Stimulated activated CD4-positive, alpha-beta T cell treated with anti-CD3 and anti-CD28 coated beads, Interleukin-15, amount 100 ng/mL, for 48 hours (primary cell): ENCODE data around the gene ZNRF1.

Source experiments
- DNase-seq, 2 donors: peaks; one replicate each; pipeline ENCODE4 v3.0.0-alpha.2; 2020; ENCODE audit warnings: low read depth in 2 of 2

The ZNRF1 gene

DNA sequence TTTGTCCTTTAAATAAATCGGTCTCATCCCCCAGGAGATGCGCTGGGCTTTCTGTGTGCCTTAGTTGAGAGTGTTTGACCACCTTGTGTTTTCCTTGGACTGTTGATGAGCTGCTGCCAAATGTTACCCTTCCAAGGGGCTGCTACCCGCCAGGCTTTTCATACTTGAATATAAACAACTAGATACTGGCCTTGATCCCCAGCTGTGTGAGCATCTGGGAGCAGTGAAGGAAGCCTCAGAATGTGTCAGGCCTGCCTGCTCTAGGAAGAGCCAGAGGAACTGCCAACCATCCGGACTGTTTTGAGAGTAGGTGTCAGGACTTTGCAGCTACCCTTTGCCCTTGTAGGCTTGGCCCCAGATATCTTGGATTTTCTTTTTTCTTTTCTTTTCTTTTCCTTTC is 60.0 kb downstream of the ZNRF1 start:
- no peak for DNase-seq

DNA sequence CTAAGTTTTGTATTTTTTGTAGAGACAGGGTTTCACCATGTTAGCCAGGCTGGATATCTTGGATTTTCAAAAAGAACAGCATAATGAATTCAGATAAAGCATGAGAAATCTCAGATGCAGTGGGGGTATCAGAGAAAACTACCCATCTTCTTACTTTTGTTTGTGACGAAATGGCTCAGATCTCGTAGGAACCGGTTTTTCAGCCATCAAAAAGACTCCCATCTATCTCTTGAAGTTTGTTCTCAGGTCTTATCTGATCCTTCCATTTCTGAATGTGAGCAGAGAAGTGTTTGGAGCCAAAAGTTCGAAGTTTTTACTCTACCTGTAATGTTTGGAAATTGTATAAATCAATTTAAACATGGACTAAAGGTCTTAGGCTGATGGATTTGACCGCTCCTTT is 60.6 kb downstream of the ZNRF1 start:
- DNase-seq: no peak

DNA sequence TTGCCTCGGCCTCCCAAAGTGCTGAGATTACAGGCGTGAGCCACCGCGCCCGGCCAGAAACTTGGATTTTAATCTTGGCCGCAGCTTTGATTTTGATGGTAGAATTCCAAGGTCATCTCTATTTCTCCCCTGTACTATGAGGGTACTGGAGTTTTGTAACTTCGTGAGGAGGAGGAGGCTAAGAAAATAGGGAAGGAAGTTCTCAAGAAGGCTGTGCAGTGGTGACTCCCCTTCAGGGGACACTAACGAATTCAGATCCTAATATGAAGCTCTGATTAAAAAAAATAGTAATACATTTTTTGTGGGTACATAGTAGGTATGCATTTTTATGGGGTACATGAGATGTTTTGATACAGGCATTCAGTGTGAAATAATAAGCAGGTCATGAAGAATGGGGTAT is 61.9 kb downstream of the ZNRF1 start:
- DNase-seq: no peak

DNA sequence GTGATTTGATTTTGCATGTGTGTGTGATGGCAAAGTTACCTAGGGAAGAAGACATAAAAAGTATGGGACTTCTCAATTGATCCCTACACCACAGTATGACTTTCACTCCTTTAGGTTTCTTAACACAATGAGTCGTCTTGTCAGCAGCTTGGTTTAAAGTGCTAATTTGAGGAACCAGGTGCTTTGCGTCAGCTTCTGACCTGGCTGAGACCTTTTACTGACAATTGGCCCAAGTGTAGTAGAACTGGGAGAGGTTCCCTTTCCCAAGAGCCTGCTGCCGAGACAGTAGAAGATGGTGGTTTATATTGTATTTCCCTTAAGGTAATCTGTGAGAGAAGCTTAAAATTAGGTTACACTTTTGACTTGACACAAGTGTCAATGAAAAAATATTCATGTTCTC is 62.8 kb downstream of the ZNRF1 start:
- DNase-seq: no peak

DNA sequence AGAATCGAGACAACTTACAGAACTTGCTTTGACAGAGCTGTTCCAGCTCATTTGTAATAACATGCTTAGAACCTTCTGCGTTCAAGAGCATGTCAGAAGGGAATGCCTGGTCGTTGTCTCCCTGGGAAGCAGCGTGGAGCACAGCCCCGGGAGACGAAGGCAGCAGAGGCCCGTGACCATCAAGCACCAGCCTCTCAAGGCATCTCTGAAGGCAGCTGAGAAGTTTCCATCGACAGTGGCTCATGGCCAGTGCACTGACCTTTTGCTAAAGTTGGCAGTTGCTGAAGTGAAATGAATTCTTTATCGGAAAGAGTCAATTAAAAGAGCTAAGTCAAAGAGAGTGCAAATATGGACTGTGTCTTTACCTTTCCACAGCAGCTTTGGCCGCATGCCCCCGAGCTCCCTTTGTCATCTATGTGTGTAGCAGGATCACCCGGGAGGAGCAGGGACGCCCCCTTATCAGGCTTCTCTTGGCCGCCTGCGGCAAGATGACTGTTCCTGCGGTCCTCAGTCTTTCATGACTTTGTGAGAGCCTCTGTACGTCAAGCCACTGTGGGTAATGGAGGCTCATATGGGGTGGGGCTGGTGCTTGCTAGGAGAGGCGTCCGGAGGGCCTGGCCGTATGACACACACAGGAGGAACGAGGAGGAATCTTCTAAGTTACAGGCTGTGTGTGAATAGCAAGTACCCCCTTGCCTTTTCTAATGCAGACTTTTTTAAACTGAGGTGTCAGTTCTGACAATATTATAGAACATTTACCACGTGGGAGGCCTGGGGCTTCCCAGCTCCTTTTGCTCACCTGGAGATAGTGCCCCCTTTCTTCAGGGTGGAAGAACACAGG is 63.5 kb downstream of the ZNRF1 start:
- DNase-seq: no peak

DNA sequence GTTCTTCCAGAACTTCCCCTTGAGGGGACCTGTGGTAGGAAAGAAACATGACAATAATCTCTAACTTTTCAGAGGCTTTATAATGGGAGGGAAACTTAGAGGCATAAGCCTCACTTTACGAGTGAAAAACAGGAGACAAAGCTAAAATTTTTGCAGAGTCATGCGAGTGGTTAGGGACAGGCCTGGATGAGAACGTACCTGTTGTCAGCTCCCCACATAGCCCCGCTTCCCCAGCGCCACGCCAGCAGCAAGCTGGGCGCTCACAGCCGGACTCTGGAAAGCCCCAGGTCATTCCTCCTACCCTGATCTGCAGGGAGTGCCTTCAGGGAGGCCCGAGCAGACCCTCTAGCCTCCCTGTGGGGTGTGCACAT is 64.1 kb downstream of the ZNRF1 start:
- DNase-seq: no peak

DNA sequence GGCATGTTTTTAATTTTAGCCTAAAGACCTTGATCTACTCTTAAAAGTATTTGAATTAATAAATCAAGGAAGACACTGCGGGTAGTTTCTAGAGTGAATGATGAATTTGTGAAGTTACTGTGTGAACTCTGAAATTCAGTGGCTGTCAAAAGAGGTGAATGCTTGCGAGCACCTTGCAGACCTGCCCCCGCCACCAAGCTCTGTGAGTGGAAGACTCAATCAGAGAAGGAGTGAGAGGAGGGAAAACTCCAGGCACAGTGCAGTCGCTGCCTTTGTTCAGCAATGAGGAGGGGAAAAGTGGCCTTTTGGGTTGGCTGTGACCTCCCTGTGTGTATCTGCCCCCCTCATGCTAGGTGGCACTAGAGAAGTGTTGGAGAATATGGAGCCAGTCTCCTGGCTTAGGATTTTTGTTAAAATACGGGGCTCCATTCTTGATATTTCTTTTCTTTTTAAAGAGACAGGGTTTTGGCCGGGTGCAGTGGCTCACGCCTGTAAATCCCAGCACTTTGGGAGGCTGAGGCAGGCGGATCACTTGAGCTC is 64.8 kb downstream of the ZNRF1 start:
- DNase-seq: no peak

DNA sequence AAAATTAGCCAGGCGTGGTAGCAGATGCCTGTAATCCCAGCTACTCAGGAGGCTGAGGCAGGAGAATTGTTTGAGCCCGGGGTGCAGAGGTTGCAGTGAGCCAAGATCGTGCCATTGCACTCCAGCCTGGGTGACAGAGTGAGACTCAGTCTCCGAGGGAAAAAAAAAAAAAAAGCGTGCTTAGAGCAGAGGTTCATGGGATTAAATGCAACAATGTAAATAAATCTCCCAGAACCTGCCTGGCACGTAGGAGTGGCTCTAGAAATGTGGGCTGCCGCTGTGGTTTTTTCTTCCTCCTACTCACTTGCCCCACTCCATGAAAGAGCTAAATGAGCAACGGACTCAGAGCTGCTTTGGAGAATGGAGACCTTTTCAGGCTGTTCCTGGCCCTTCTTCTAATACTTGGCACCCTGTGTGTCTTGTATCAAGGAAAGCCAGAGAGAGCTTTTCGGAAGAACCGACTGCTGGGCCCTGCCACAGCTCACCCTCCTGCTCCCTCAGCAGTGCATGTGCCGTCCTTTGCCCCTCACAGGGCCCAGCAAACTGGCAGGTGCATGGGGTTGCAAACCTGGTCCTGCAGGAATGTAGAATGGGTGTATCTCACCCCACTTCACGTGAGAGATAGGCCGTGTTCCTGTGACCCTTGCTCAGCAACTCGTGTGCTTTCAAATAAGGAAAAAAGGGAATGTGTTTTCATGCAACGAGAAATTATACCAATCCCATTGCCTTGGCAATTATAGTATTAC is 65.8 kb downstream of the ZNRF1 start:
- peak in 1 of 2 donors; percentile 11 for DNase-seq

DNA sequence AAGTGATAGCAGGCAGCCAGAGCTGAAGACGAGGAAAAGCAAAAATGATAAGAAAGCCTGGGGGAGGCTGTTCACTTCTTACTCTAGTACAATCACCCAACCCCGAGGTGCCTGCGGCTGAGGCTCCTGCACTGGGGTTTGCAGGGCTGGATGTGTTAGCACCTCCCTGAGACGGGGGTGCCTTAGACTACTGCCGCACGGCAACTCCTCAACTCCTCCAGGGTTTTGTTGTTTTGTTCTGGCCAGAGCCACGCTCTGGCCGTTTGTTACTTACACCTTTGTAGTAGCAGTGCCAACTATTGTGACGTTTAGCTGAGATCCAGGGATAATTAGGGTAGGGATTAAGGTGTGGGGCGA is 66.3 kb downstream of the ZNRF1 start:
- DNase-seq: peak in 1 of 2 donors; percentile 10

DNA sequence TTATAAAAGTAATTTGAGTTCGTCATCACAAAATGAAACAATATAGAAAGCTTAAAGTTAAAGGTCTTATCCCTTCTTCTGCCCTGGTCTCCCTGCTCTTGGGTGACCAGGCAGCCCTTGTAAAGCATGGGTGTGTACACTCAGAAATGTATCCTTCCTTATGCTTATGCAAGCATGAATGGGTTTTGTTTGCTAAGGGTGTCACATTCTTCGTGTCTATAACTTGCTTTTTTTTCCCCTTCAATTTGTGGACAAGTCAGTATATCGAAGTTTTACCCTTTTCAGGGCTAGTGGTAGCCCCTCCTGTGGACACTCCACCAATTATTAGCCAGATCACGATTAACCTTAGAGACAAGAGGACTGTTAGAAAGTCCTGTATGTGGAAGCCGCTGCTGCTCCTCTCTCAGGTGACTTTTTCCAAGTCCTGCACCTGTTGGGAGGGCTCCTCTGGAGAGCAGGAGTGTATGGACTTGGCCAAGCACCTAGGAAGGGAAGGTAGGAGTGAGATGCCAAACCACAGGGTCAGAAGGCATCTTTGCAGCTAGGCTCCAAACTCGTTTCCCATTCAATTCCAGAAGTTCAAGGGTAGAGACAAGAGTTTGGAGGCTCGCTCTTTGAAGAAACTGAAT is 66.8 kb downstream of the ZNRF1 start:
- DNase-seq: no peak

DNA sequence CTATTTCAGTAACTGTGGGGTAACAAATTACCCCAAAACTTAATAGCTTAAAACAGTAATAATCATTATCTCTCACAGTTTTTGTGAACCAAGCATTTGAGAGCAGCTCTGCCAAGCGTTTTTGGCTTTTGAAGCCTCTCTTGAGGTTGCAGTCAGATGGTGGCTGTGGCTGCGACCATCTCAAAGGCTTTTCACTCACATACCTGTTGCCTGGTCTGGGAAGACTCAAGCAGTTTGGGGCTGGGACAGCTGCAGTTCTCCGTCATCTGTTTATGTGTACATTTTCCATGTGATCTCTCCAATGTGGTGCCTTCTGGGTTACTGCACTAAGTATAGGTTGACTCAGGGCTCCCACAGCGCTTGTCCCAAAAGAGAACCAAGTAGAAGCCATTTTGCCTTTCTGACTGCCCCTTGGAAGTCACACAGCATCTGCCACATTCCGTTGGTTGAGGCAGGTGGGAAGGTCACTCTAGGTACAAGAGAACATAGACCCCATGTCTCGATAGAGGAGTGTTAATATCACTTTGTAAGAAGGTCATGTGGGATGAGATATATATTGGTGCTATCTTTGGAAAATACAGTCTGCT is 68.1 kb downstream of the ZNRF1 start:
- DNase-seq: no peak

DNA sequence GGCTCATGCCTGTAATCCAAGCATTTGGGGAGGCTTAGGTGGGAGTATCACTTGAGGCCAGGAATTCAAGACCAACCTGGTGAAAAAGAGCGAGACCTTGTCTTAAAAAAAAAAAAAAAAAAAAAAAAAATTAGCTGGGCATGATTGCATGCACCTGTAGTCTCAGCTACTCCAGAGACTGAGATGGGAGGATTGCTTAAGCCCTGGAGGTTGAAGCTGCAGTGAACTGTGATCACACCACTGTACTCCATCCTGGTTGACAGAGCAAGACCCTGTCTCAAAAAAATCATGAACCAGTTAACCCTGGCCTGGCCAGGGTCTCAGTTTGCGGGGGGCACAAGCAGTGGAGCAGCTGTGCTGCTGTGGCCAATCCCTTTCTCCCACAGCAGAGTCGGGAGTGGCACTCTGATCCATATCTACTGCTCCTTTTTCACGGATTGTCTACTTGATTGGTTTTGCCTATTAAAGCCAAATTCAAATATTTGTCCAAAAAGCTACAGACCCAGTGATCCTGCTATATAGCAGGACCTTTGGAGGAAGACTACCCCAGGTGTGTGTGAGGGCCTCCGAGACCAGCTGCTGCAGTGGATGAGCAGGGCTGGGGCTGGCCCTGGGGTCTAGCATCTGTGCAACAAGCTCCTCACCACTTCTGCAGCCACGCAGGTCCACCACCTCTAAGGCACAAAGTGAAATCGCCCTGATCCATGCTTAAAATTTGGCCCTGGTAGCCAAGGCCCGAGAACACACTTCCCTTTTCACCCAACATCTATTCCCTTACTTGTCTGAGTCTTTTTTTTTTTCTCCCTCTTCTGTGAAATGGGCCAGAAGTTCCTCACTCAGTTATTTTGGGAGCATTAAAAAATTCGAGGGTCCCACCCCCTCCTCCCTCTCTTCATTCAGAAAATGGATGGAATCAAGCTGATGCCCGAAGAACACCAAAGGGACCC is 69.5 kb downstream of the ZNRF1 start:
- no peak for DNase-seq

DNA sequence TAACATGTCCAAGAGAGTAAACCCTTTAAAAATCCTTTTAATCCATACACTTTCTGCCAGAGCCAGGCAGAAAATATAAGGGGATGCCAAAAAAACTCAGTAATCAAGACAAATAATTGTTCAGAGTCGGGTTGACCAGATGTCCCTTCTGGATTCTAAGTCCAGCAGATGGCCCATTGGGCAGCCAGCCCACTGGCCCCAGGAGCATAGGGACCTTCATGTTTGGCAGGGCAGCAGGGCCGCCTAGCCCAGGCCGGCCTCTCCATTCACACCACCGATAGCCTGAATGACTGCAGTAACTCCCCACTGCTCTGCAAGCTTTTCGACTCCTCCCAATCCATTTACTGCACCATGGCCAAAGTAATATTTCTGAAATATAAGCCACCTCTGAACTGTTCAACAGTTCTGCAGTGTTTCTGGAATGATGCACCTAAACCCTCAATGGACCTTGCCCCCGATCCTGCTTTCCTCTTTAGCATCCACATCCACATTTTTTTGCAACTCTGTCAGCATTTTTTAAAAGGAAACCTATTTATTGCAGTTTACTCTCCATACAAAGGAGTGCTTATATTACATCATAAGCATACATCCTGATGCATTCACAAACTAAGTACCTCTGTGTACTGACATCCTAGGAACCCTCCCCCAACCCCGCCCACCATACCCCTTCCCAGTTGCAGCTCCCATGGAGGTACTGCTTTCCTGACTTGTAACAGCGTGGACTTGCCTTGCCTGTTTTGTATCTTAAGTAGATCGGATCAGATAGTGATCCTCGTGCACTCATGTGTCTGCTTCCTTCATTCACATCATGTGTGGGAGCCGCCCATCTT is 71.4 kb downstream of the ZNRF1 start:
- no peak for DNase-seq

DNA sequence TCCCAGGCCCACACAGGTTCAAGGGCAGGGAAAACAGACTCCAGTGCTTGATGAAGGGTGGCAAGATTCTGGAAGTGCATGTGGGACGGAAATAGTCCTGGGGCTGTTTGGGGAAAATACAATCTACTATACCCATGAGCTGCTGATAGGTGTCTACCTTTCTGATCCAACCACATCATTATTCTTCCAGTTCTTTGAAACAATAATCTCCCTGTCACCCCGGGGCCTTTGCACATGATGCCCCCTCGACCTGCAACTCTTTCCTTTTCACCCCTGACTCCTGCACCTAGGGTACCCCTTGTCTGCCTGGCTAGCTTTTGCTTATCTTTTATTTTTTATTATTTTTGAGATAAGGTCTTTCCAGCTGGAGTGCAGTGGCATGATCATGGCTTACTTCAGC is 72.8 kb downstream of the ZNRF1 start:
- DNase-seq: no peak

DNA sequence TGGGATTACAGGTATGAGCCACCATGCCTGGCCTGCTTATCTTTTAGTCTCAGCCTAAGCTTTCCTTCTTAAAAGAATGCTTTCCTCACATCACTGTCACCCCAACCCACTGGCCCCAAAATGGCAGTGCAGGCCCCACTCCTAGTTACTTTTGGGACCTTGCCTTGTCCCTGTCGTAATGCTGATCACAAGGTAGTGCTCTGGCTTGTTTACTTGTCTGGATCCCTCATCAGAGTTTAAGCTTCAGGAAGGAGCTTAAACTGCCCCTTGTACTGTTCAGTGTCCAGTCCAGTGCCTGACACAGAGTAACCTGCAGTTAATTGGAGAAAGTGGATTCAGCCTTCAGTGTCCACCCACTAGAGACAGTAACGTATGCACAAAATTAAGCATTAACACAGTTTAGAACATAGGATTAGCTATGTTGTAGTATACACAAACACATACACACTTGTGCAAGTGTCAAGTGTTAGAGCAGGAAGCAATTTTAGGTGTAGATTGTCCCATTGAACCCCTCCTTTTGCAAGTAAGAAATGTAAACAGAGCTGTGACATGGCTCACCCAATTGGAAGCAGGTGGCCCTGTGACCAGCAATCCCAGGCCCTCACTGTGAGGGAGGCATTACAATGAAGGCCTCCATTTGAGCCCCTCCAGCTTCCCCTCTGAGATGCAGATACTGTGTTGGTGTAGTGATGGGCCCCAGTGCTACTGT is 73.6 kb downstream of the ZNRF1 start:
- DNase-seq: no peak

DNA sequence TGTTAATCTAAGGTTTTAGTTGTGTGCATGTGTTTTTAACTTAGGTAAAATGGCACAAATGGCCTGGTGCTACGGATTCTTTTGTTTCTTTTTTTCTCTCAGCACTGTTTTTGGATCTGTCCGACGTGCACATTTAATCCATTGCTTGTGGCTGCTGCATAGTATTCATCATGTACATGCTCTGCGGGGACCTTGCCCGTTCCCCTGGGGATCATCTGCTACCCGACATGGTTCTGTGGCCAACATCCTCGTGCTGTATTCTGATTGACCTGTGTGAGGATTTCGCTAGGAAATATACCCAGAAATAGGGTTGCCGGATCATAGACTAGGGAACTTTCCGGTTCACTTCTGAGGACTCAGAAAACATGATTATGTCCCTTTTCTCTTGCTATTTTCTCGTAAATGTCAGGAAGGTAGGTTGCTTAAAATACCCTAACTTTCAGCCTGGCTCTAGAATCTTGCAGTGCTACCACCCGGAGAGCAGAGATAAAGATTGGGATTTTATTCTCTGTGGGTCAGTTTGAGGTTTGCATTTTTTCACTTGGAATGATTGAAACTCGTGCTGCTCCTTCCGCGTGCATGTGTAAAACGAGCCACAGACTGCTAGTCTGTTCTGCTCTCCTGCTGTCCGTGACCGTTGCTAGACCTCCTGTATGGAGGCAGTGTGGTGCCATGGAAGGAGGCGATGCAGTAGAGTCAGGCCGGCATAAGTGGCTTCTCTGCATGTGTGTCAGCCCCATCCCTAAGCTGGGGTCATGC is 74.9 kb downstream of the ZNRF1 start:
- DNase-seq: no peak

DNA sequence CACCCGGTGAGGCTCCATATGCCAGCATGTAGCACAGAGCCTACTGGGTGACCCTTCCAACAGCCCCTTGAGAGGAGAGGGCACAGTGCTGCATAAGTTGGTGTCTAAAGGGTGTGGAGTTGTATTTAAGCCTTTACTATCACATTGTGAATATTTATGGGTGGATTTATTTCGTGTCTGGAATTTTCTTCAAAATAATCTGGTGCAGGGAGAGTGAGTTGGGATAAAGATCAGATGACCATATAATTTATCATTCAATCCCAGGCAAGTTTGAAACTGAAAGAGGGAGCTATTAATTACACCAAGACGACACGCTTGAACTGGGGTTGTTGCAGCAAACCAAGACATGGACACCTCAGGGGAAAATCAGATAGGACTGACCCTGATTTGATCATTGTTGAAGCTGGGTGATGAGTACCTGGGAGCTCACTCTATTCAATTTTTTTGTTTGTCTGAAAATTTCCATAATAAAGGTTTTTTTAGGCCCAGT is 75.5 kb downstream of the ZNRF1 start:
- DNase-seq: no peak

DNA sequence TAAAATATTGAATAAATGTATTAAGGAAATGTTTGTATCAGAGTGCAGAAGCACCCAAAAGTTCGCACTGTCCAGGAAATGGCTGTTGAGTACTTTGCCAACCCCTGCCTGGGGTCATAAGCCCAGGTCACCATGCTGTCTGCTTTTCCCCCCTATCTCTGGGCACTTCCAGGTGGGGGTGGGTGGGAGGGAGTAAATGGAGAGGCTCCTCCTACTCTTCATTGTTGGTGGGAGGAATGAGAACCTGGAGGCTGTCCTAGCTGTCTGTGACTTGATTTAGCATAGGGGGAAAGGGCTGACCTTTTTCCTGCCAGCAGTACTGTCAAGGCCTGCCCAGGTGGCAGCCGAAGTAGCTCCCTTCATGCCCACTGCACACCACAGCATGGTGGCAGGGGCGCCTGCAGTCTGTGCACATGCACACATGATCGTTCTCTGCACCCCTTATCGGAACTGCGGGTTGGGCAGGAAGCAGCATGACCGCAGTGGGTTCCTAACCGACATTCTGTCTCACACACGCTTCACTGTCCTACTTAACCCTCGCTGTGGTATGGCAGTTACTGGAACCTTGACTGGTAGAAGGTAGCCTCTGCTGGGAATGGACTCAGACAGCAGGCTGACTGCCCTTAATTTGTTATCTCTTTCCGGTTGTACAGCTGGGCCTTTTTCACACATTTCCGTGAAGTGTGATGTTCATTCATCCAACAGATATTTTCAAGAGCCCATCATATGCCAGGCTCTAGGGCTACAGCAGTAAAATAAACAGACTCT is 76.3 kb downstream of the ZNRF1 start:
- peak; percentile 66 to 73 for DNase-seq
